GM21737 (cell line): Measurements from ENCODE around the gene SLC24A3.

Experiments
- ATAC-seq: cut with Tn5 transposase; IDR thresholded peaks from one replicate; pipeline ENCODE4 v1.9.1; 2021; ENCODE audit warnings: mild to moderate bottlenecking, moderate library complexity; ENCODE audit not compliant: unreplicated experiment

SLC24A3 gene

GRCh38 chr20:19380211-19380610 lies 167.8 kb downstream of the SLC24A3 start:
- no peak for ATAC-seq

GRCh38 chr20:19381947-19382346 lies 169.5 kb downstream of the SLC24A3 start:
- ATAC-seq = no peak

GRCh38 chr20:19382386-19383340 lies 170.2 kb downstream of the SLC24A3 start:
- no peak for ATAC-seq

GRCh38 chr20:19384940-19385339 lies 172.5 kb downstream of the SLC24A3 start:
- ATAC-seq = no peak

GRCh38 chr20:19387251-19387650 lies 174.8 kb downstream of the SLC24A3 start:
- no peak for ATAC-seq

- ATAC-seq = no peak
Measured at GRCh38 chr20:19392344-19393130, 180.1 kb downstream of the SLC24A3 start.

- ATAC-seq = no peak
Measured at GRCh38 chr20:19396460-19397081, 184.1 kb downstream of the SLC24A3 start.

GRCh38 chr20:19397226-19397625 lies 184.8 kb downstream of the SLC24A3 start:
- ATAC-seq = no peak

GRCh38 chr20:19397666-19398065 lies 185.2 kb downstream of the SLC24A3 start:
- no peak for ATAC-seq

GRCh38 chr20:19401096-19401495 lies 188.7 kb downstream of the SLC24A3 start:
- no peak for ATAC-seq

GRCh38 chr20:19403549-19403948 lies 191.1 kb downstream of the SLC24A3 start:
- ATAC-seq = no peak

- ATAC-seq = no peak
Measured at GRCh38 chr20:19404826-19405225, 192.4 kb downstream of the SLC24A3 start.

GRCh38 chr20:19405958-19406357 lies 193.5 kb downstream of the SLC24A3 start:
- ATAC-seq = no peak

GRCh38 chr20:19406381-19406780 lies 193.9 kb downstream of the SLC24A3 start:
- no peak for ATAC-seq

- ATAC-seq = no peak
Measured at GRCh38 chr20:19407196-19407595, 194.8 kb downstream of the SLC24A3 start.

- ATAC-seq = no peak
Measured at GRCh38 chr20:19407736-19408135, 195.3 kb downstream of the SLC24A3 start.

GRCh38 chr20:19408971-19409370 lies 196.5 kb downstream of the SLC24A3 start:
- ATAC-seq = no peak

GRCh38 chr20:19411811-19412210 lies 199.4 kb downstream of the SLC24A3 start:
- no peak for ATAC-seq

GRCh38 chr20:19412254-19412653 lies 199.8 kb downstream of the SLC24A3 start:
- ATAC-seq = no peak

- no peak for ATAC-seq
Measured at GRCh38 chr20:19414600-19414999, 202.2 kb downstream of the SLC24A3 start.

GRCh38 chr20:19415786-19416185 lies 203.3 kb downstream of the SLC24A3 start:
- ATAC-seq = no peak
